A673 (cell line): ENCODE data around the gene SMCO3. TPM values are rescaled to one million over a fixed set of nuclear protein-coding genes. Genes with fewer than 3 reads are reported as not detected.

Experiments used
- Bru-seq: library from RNA; stranded (reverse); fragments of 400-500 nt; gene quantifications from one replicate; lab custom pipeline; 2021; lab: Mats Ljungman, UMichigan
- BruChase-seq, 2 experiments: library from RNA; stranded (reverse); fragments of 400-500 nt; gene quantifications; one replicate each; lab custom pipeline; 2021; lab: Mats Ljungman, UMichigan
- BruUV-seq: library from RNA; stranded (reverse); fragments of 400-500 nt; replicated peaks from 2 replicates; lab custom pipeline; 2021; lab: Mats Ljungman, UMichigan
- CTCF ChIA-PET: fragments of 300-600 bp; sonication (Branson Sonifier 250); formaldehyde crosslinking; loops from one replicate; lab custom pipeline; 2022; ENCODE audit warnings: antibody characterized with exemption; lab: Charles Lee
- POLR2A ChIA-PET: fragments of 300-600 bp; sonication (Branson Sonifier 250); formaldehyde crosslinking; loops from one replicate; lab custom pipeline; 2022; ENCODE audit warnings: antibody characterized with exemption; ENCODE audit not compliant: low non-redundant PET; lab: Charles Lee
- DNase-seq: peaks from one replicate; pipeline ENCODE4 v3.0.0-alpha.2; 2015; ENCODE audit warnings: low spot score
- H3K27ac ChIP-seq: fragments of 200-600 bp; sonication (generic); 2 replicates; pipeline ENCODE4 v1.5.1; 2016; ENCODE audit warnings: mixed run types, low read depth, mild to moderate bottlenecking, mixed read lengths, antibody characterized with exemption, low read length; ENCODE audit not compliant: poor library complexity, severe bottlenecking
- H3K27me3 ChIP-seq: fragments of 200-600 bp; sonication (generic); replicated peaks from 2 replicates; pipeline ENCODE4 v1.6.1; 2017; ENCODE audit warnings: mixed run types, low read depth, mild to moderate bottlenecking, mixed read lengths, antibody characterized with exemption, low read length; ENCODE audit not compliant: insufficient read depth, poor library complexity
- H3K36me3 ChIP-seq: fragments of 200-600 bp; sonication (generic); 2 replicates; pipeline ENCODE4 v1.6.1; 2016; ENCODE audit warnings: mixed run types, mild to moderate bottlenecking, mixed read lengths, antibody characterized with exemption, low read length; ENCODE audit not compliant: insufficient read depth, poor library complexity, severe bottlenecking
- H3K4me1 ChIP-seq: fragments of 200-600 bp; sonication (generic); 2 replicates; pipeline ENCODE4 v1.6.1; 2017; ENCODE audit warnings: mixed run types, mild to moderate bottlenecking, mixed read lengths, antibody characterized with exemption, low read length; ENCODE audit not compliant: insufficient read depth, poor library complexity, severe bottlenecking
- H3K4me3 ChIP-seq: fragments of 200-600 bp; sonication (generic); 2 replicates; pipeline ENCODE4 v1.5.1; 2016; ENCODE audit warnings: low read depth, mixed run types, mild to moderate bottlenecking, mixed read lengths, low read length; ENCODE audit not compliant: poor library complexity, severe bottlenecking
- H3K9me3 ChIP-seq: fragments of 200-600 bp; sonication (generic); 2 replicates; pipeline ENCODE4 v1.6.1; 2016; ENCODE audit warnings: mixed run types, low read depth, mild to moderate bottlenecking, mixed read lengths, antibody characterized with exemption, low read length; ENCODE audit not compliant: poor library complexity, severe bottlenecking
- CTCF ChIP-seq: fragments of 300-800, 200-600 bp; sonication (generic); conservative IDR thresholded peaks from 2 replicates; pipeline ENCODE4 v1.5.1; 2017; ENCODE audit warnings: low read depth, mild to moderate bottlenecking, antibody characterized with exemption, low read length, moderate library complexity, mixed read lengths
- EZH2 ChIP-seq: fragments of 200-600 bp; sonication (generic); IDR thresholded peaks from 2 replicates; pipeline ENCODE4 v1.6.1; 2017; ENCODE audit warnings: borderline replicate concordance, low read depth, mild to moderate bottlenecking, mixed read lengths, antibody characterized with exemption, low read length; ENCODE audit not compliant: poor library complexity, severe bottlenecking
- intact Hi-C: fragments of 100-400 bp; cut with micrococcal nuclease; formaldehyde crosslinking; loops from one replicate; pipeline ENCODE4 v1.10.0; 2022; ENCODE audit not compliant: unreplicated experiment
- long read RNA-seq: library from polyadenylated mRNA; stranded (forward); transcript quantifications from one replicate; pipeline ENCODE4 v2.0.0, GENCODE V29; 2022
- total RNA-seq: library from RNA; stranded (reverse); gene quantifications from 2 replicates; pipeline ENCODE4 v1.2.3, GENCODE V29; 2021

Gene SMCO3
- not detected in 2 replicates for total RNA-seq
- Bru-seq, nascent RNA = not detected
- not detected for BruChase-seq, experiment 1, labeled RNA remaining after a 2-hour chase
- BruChase-seq, experiment 2, labeled RNA remaining after a 6-hour chase = not detected
- long read RNA-seq = 0 reads

DNA sequence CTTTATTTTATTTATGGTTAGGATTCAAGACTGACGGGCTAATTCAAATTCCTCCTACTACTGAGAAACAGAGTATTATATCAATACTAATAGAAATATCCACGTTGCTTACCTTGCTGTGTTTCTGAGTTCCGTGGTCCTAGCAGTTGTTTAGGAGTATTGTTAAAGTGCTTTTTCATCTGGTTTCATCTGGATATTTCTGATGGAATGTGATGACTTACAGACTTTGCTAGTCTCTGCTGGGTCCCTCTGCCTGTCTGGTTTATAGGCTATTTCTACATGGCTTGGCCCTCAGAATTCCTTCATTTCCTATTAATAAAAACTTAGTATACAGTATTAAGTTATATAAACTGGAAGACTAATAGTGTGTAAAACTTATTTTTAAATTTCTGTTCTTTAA lies at the start of gene SMCO3:
TSS of gene SMCO3 (minus strand) at position 169 of the 400 bp plus-strand sequence. CDS start 7,502 bp downstream, outside the sequence.
- Histone ChIP-seq H3K27me3 (no peaks in the 10 kb centered on the region), H3K27ac (no peak within 1 kb of the TSS), H3K36me3 (no peaks in the 10 kb centered on the region), H3K9me3 (no peaks in the 10 kb centered on the region), H3K4me3 (no peak within 1 kb of the TSS), H3K4me1 (no peaks in the 10 kb centered on the region)
- POLR2A ChIA-PET = no interaction called here
- CTCF ChIA-PET = no interaction called here
- TF ChIP-seq CTCF = no peak
- no peak for TF ChIP-seq EZH2
- no TSS peak for BruUV-seq
- no peak for DNase-seq
- intact Hi-C loops = no loop called here

- CTCF ChIA-PET = no interaction called here
- no peak overlapping the region for H3K4me3 ChIP-seq
- intact Hi-C loops = no loop called here
- H3K9me3 ChIP-seq = peaks cover 3% of the 10 kb centered on the region
- H3K4me1 ChIP-seq = no peaks in the 10 kb centered on the region
- TF ChIP-seq EZH2 (no peak), CTCF (no peak)
- POLR2A ChIA-PET = no interaction called here
- no peaks in the 10 kb centered on the region for H3K27me3 ChIP-seq
- BruUV-seq = no TSS peak
- no peak overlapping the region for H3K27ac ChIP-seq
- DNase-seq = no peak
- H3K36me3 ChIP-seq = no peaks in the 10 kb centered on the region
Observed at GRCh38 chr12:14860490-14860889, 46.5 kb upstream of the SMCO3 start.

- CTCF ChIA-PET = no interaction called here
- Histone ChIP-seq H3K27me3 (no peaks in the 10 kb centered on the region), H3K4me1 (no peaks in the 10 kb centered on the region), H3K36me3 (no peaks in the 10 kb centered on the region), H3K27ac (no peak overlapping the region), H3K4me3 (no peak overlapping the region), H3K9me3 (peaks cover 3% of the 10 kb centered on the region)
- intact Hi-C loops = no loop called here
- DNase-seq = no peak
- POLR2A ChIA-PET = no interaction called here
- BruUV-seq = no TSS peak
- no peak for TF ChIP-seq CTCF
- TF ChIP-seq EZH2 = no peak
Observed at GRCh38 chr12:14858513-14858912, 44.5 kb upstream of the SMCO3 start.
